Astrocyte of the spinal cord (primary cell): Measurements from ENCODE around the gene ADAM33.
A peak's percentile ranks its signal among the peaks of the same experiment; 100 is the strongest.

Experiments
- DNase-seq: peaks from one replicate; pipeline ENCODE4 v3.0.0; 2011; ENCODE audit warnings: low read depth, low spot score
- H3K4me3 ChIP-seq: 2 replicates; pipeline ENCODE4 v1.5.1; 2011; ENCODE audit warnings: low read depth, mild to moderate bottlenecking, low read length, moderate library complexity
- in situ Hi-C: cut with HindIII; loops from 2 replicates; pipeline ENCODE4 v1.10.0; 2017; ENCODE audit warnings: low sequenced_read_pairs
- TF ChIP-seq, protein P1 (sequence below): IDR thresholded peaks from 2 replicates; pipeline ENCODE4 v1.5.1; 2012; ENCODE audit warnings: low read depth, mild to moderate bottlenecking, low read length, inconsistent platforms

The ADAM33 gene

GRCh38 chr20:3670511-3670910 lies 11.3 kb downstream of the ADAM33 start:
- TF ChIP-seq, protein P1, sequence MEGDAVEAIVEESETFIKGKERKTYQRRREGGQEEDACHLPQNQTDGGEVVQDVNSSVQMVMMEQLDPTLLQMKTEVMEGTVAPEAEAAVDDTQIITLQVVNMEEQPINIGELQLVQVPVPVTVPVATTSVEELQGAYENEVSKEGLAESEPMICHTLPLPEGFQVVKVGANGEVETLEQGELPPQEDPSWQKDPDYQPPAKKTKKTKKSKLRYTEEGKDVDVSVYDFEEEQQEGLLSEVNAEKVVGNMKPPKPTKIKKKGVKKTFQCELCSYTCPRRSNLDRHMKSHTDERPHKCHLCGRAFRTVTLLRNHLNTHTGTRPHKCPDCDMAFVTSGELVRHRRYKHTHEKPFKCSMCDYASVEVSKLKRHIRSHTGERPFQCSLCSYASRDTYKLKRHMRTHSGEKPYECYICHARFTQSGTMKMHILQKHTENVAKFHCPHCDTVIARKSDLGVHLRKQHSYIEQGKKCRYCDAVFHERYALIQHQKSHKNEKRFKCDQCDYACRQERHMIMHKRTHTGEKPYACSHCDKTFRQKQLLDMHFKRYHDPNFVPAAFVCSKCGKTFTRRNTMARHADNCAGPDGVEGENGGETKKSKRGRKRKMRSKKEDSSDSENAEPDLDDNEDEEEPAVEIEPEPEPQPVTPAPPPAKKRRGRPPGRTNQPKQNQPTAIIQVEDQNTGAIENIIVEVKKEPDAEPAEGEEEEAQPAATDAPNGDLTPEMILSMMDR: peak; percentile 8
- no peak for DNase-seq
- in situ Hi-C loops: no loop called here
- no peak overlapping the region for H3K4me3 ChIP-seq

DNA sequence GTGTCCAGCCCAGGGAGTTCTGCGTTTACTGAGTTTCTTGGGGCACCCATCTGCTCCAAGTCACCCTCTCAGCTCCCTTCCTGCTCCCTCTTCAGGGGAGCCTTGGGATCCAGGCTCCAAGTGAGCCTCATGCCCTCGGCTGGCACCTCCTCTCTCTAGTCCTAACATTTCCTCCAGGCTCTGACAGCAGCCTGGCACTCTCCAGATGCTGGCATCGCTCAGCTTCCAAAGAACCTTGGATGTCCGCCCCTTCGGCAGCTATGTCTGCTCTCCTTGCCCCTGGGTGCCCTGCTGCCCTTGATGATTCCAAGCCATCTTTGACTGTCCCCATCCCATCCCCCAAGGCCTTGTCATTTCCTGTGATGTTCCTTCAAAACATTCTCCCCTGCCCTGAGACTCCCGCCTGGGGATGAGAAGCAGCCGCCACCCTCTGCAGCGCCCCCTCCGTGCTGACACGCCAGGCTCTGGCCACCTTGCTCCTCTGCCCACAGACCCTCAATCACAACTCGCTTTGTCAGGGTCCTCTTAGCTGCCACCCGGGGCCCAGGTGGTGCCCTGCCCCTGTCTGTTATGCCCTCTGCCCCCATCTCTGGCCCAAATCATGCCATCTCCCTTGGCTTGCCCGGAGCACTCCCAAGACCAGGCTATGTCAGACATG lies 12.0 kb downstream of the ADAM33 start:
- TF ChIP-seq, protein P1: no peak
- no peak for DNase-seq
- in situ Hi-C loops: no loop called here
- H3K4me3 ChIP-seq: no peak overlapping the region

GRCh38 chr20:3667434-3668037 lies 14.3 kb downstream of the ADAM33 start:
- DNase-seq: no peak

GRCh38 chr20:3663858-3664257 lies 18.0 kb downstream of the ADAM33 start:
- DNase-seq: no peak
- TF ChIP-seq, protein P1: no peak
- no peak overlapping the region for H3K4me3 ChIP-seq
- in situ Hi-C loops: no loop called here

More at GRCh38 chr20:3667434-3668037, 14.3 kb downstream of the ADAM33 start:
- TF ChIP-seq, protein P1: no peak
- no peak overlapping the region for H3K4me3 ChIP-seq
- in situ Hi-C loops: no loop called here

GRCh38 chr20:3663031-3663701 lies 18.6 kb downstream of the ADAM33 start, which contains the start of gene GFRA4:
Gene GFRA4, minus strand, starts transcription at chr20:3663399. Its CDS starts 0 bp downstream, at chr20:3663399.
- in situ Hi-C loops: no loop called here
- DNase-seq: no peak
- TF ChIP-seq, protein P1: no peak
- no peak within 1 kb of the TSS for H3K4me3 ChIP-seq

DNA sequence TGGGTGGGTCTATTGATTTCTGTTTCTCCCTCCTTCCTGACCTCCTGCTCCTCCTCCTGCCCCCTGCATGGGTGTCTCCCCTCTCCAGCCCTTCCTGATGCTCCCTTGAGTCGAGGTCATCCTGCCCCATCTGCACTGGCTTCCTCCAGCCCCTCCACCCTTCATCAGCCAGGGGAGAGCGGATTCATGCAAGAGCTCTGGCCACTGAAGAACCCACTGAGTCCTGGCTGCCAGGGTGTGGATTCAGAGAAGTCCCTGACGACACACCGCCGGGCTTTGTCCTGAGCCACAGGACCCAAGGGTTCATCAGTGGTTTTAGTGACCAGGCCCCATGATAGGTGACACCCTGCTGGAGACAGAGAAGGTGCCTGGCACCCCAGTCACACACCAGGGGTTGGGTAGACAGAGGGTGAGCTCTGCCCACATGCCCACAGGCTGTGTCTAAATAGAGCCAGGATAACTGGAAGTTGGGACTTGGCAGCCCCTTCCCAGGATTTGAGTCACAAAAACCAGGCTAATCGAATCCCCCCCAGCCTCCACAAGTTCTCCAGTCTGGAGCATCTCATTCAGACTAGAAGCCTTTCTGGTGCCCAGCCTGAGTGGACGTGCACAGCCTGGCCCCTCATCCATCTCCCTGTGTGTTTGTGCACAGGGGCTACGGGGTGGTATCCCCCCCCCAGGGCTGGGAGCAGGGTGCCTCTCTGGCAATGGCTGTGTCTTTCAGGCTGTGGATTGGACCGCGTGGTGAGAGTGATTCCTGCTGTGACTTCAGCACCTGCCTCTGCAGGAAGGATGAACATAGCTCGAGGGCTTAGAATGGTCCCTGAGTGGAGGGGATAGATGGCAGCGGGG lies 19.8 kb downstream of the ADAM33 start:
- no peak overlapping the region for H3K4me3 ChIP-seq
- no peak for DNase-seq
- TF ChIP-seq, protein P1: no peak
- in situ Hi-C loops: no loop called here
